Measurements from ENCODE around the gene TSPAN7. TPM values are rescaled to one million over a fixed set of nuclear protein-coding genes. Genes with fewer than 3 reads are reported as not detected.

The TSPAN7 gene
- total RNA-seq, 3 donors from 2014 or later (not counting 1 experiment from before 2014, with no cell fraction given): not detected

DNA sequence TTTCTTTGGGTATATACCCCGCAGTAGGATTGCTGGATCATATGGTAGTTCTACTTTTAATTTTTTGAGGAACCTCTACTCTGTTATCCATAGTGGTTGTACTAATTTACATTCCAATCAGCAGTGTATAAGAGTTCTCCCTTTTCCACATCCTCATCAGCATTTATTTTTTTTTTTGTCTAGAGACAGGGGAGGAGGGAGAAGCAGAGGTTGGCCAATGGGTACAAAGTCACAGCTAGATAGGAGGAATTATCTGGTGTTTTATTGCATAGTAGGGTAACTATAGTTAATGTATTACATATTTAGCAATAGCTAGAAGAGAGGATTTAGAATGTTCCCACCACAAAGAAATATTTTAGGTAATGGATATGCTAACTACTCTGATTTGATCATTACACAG is 107.4 kb downstream of the TSPAN7 start:
- no CpG with 5 or more reads among the region's 1 CpG for WGBS (ENCODE audit: insufficient coverage)
- H3K27ac Mint-ChIP-seq: no peak overlapping the region
- H3K27me3 Mint-ChIP-seq (ENCODE audit: low read depth in 2 of 2): peaks cover 0 to 20% of the 10 kb centered on the region in 2 donors
- no peaks in the 10 kb centered on the region for H3K36me3 Mint-ChIP-seq
- intact Hi-C loops (cut with micrococcal nuclease): no loop called here
- no peaks in the 10 kb centered on the region for H3K4me1 Mint-ChIP-seq
- TF ChIP-seq, protein P1, sequence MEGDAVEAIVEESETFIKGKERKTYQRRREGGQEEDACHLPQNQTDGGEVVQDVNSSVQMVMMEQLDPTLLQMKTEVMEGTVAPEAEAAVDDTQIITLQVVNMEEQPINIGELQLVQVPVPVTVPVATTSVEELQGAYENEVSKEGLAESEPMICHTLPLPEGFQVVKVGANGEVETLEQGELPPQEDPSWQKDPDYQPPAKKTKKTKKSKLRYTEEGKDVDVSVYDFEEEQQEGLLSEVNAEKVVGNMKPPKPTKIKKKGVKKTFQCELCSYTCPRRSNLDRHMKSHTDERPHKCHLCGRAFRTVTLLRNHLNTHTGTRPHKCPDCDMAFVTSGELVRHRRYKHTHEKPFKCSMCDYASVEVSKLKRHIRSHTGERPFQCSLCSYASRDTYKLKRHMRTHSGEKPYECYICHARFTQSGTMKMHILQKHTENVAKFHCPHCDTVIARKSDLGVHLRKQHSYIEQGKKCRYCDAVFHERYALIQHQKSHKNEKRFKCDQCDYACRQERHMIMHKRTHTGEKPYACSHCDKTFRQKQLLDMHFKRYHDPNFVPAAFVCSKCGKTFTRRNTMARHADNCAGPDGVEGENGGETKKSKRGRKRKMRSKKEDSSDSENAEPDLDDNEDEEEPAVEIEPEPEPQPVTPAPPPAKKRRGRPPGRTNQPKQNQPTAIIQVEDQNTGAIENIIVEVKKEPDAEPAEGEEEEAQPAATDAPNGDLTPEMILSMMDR (IDR thresholded peaks at IDR 0.05): no peak
- H3K9me3 Mint-ChIP-seq: no peaks in the 10 kb centered on the region
- H3K9me3 ChIP-seq (ENCODE audit: control insufficient read depth, insufficient read depth, low read length): no peaks in the 10 kb centered on the region
- H3K4me1 ChIP-seq (ENCODE audit: control insufficient read depth, insufficient read depth, low read length): no peaks in the 10 kb centered on the region
- no peak for DNase-seq
- no peaks in the 10 kb centered on the region for H3K36me3 ChIP-seq (ENCODE audit: control insufficient read depth, insufficient read depth, low read length)
- H3K27me3 ChIP-seq (ENCODE audit: control insufficient read depth, insufficient read depth, low read length): no peaks in the 10 kb centered on the region
- H3K4me3 Mint-ChIP-seq: no peak overlapping the region
- no peak overlapping the region for H3K4me3 ChIP-seq (ENCODE audit: low read length)
- H3K27ac ChIP-seq (ENCODE audit: low read length): no peak overlapping the region
- ATAC-seq: no peak

DNA sequence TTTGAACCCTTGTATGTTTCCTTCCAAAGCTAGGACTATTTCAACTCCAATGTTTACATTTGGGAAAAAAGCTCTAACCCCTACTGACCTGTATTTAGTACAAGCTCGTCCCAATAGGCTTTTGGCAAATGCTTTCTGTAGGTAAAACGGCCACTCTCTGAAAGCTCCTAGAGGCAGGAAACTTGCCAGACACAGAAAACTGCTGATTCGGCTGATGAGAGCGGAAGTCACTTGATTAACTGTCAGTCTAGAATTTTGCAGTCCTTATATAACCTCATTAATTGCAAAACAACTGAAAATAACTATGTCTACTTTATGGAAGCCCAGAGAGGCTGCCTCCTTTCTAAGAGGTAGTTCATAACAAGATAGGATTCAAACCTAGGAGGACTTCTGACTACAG is 108.1 kb downstream of the TSPAN7 start:
- no peaks in the 10 kb centered on the region for H3K9me3 ChIP-seq (ENCODE audit: control insufficient read depth, insufficient read depth, low read length)
- H3K36me3 Mint-ChIP-seq: no peaks in the 10 kb centered on the region
- H3K9me3 Mint-ChIP-seq: no peaks in the 10 kb centered on the region
- no peak overlapping the region for H3K27ac ChIP-seq (ENCODE audit: low read length)
- peak in 1 of 2 donors; percentile 43 for DNase-seq
- no peak overlapping the region for H3K4me3 Mint-ChIP-seq
- no peaks in the 10 kb centered on the region for H3K4me1 Mint-ChIP-seq
- TF ChIP-seq, protein P1 (IDR thresholded peaks at IDR 0.05): no peak
- no peaks in the 10 kb centered on the region for H3K36me3 ChIP-seq (ENCODE audit: control insufficient read depth, insufficient read depth, low read length)
- H3K27me3 Mint-ChIP-seq (ENCODE audit: low read depth in 2 of 2): peaks cover 0 to 26% of the 10 kb centered on the region in 2 donors
- no peak overlapping the region for H3K4me3 ChIP-seq (ENCODE audit: low read length)
- intact Hi-C loops (cut with micrococcal nuclease): no loop called here
- no peaks in the 10 kb centered on the region for H3K4me1 ChIP-seq (ENCODE audit: control insufficient read depth, insufficient read depth, low read length)
- no peaks in the 10 kb centered on the region for H3K27me3 ChIP-seq (ENCODE audit: control insufficient read depth, insufficient read depth, low read length)
- H3K27ac Mint-ChIP-seq: no peak overlapping the region
- ATAC-seq: no peak
- WGBS (ENCODE audit: insufficient coverage): 14% methylated on average over 4 of the region's 4 CpGs

DNA sequence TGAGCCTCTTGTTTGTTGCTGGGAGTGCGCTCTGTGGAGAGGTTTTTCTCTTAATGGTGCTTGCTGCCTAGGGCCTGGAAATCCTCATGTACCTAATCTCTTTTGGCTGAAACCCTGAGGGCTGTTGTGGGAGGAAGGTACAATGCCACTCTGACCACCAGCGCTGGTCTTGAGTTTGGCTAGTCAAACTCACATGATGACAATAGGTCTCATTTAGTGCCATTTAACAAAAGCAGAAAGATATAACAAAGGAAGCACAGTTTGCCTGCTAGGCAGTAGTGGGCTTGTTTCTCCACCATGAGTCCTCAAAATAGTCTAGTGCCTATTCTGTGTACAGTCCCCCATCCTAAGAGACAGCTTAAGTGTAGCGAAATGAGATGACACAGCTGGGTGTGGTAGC is 111.3 kb downstream of the TSPAN7 start:
- Histone ChIP-seq H3K4me1 (ENCODE audit: control insufficient read depth, insufficient read depth, low read length) (no peaks in the 10 kb centered on the region), H3K27me3 (ENCODE audit: control insufficient read depth, insufficient read depth, low read length) (no peaks in the 10 kb centered on the region), H3K27ac (ENCODE audit: low read length) (no peak overlapping the region), H3K9me3 (ENCODE audit: control insufficient read depth, insufficient read depth, low read length) (no peaks in the 10 kb centered on the region), H3K4me3 (ENCODE audit: low read length) (no peak overlapping the region), H3K36me3 (ENCODE audit: control insufficient read depth, insufficient read depth, low read length) (no peaks in the 10 kb centered on the region)
- DNase-seq (no peak), ATAC-seq (no peak)
- Mint-ChIP-seq H3K9me3 (no peaks in the 10 kb centered on the region), H3K36me3 (no peaks in the 10 kb centered on the region), H3K27ac (no peak overlapping the region), H3K27me3 (ENCODE audit: low read depth in 2 of 2) (peaks cover 0 to 37% of the 10 kb centered on the region in 2 donors), H3K4me3 (no peak overlapping the region), H3K4me1 (no peaks in the 10 kb centered on the region)
- intact Hi-C loops (cut with micrococcal nuclease): no loop called here
- WGBS (ENCODE audit: insufficient coverage): 100% methylated on average over 3 of the region's 3 CpGs
- TF ChIP-seq, protein P1 (IDR thresholded peaks at IDR 0.05): no peak

DNA sequence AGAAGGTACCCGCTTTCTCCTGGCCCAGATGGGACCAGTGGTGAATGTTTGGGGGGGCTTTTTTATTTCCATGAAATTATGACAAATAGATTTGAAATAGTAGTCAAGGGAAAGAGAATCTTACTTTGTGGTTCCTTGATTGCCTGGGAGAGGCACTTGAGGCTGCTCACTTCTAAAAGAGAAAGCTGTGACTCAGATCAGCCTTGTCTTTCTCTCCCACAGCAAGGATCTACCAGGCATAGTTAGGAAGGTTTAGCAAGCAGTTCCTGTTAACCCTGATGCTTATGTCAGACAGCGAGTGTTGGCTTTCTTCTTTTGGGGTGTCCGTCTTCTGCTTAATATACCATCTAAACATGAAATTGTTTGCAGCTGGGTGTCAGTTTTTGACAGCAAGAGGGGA is 114.5 kb downstream of the TSPAN7 start:
- WGBS (ENCODE audit: insufficient coverage): 83% methylated on average over 1 of the region's 3 CpGs
- no peaks in the 10 kb centered on the region for H3K36me3 Mint-ChIP-seq
- no peak overlapping the region for H3K4me3 Mint-ChIP-seq
- Histone ChIP-seq H3K27ac (ENCODE audit: low read length) (no peak overlapping the region), H3K36me3 (ENCODE audit: control insufficient read depth, insufficient read depth, low read length) (no peaks in the 10 kb centered on the region), H3K4me1 (ENCODE audit: control insufficient read depth, insufficient read depth, low read length) (no peaks in the 10 kb centered on the region), H3K4me3 (ENCODE audit: low read length) (no peak overlapping the region), H3K27me3 (ENCODE audit: control insufficient read depth, insufficient read depth, low read length) (no peaks in the 10 kb centered on the region), H3K9me3 (ENCODE audit: control insufficient read depth, insufficient read depth, low read length) (no peaks in the 10 kb centered on the region)
- no peak overlapping the region for H3K27ac Mint-ChIP-seq
- H3K9me3 Mint-ChIP-seq: no peaks in the 10 kb centered on the region
- peaks cover 0 to 52% of the 10 kb centered on the region in 2 donors for H3K27me3 Mint-ChIP-seq (ENCODE audit: low read depth in 2 of 2)
- no peak for ATAC-seq
- no peak for DNase-seq
- TF ChIP-seq, protein P1 (IDR thresholded peaks at IDR 0.05): no peak
- no peaks in the 10 kb centered on the region for H3K4me1 Mint-ChIP-seq
- intact Hi-C loops (cut with micrococcal nuclease): no loop called here

Measured in natural killer cell (primary cell).